NCI-H2227 (cell line): ENCODE measurements around the gene ABHD6.

Experiments
- DNase-seq: peaks from one replicate; lab custom pipeline; 2025; ENCODE audit not compliant: unreplicated experiment; lab: John Stamatoyannopoulos, UW

ABHD6 gene

DNA sequence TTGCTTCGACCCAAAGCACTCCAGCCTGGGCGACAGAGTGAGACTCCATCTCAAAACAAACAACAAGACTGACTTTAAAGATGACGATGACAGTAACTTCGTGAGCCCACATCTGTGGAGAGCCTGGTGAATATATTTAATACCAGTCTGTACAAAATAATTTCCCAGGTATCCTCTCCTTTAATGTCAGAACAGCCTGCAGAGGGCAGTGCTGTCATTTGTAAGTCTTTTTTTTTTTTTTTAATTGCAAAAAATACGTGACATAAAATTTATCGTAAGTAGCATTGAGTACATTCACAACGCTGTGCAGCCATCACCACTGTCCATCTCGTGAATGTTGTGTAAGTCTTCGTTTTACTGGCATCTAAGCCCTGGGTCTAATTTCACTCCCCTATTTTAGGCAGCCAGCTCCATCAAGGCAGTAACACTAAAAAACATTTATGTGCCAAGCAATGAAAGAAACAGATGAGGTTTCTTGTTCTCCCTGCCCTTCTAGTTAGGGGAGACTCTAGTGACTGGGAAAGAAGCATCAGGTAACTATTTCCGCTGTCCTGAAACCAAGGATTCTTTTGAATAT is 70.1 kb downstream of the ABHD6 start:
- DNase-seq, result peak; percentile 25

DNA sequence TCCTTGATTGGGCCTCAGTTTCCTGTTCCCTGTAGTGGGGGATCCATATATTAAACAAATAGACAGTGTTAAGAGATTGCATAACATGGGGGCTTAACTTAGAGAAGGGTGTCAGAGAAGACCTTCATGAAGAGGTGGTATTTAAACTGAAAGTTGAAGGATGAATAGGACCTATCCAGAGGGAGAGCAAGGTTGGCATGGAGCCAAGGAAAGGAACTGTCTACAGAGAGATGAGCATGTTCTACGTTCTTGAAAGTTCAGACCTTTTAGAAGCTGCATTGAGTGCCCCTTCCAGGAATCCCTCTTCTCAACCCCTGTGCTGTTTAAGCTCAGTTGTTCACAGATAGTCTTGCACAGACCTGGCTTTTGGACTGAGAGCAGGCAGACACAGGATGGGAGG is 71.1 kb downstream of the ABHD6 start:
- no peak for DNase-seq

DNA sequence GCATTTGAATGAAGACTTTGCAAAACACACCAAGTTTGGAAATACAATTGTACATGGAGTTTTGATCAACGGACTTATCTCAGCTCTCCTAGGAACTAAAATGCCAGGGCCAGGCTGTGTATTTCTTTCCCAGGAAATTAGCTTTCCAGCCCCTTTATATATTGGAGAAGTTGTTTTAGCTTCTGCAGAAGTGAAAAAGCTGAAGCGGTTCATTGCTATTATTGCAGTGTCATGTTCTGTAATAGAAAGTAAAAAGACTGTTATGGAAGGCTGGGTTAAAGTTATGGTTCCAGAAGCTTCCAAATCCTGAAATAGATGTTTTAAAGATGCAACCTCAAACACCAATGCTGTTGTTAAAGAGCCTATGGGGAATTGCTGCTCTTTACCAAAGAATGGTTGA is 80.2 kb downstream of the ABHD6 start:
- no peak for DNase-seq

DNA sequence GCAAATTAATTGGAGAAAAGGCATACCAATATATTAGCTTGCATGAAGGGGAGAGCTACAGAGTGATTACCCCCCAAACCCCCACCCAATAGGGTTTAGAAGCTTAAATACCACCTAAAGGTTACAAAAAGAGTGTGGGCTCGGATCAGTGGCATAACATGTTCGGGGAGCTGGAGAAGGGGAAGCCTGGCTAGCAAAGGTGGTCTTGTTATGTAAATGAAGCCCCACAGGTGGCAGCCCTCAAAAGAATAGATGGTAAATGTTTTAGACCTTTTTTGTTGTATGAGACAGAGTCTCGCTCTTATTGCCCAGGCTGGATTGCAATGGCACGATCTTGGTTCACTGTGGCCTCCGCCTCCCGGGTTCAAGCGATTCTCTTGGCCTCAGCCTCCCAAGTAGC is 84.2 kb downstream of the ABHD6 start:
- DNase-seq, result no peak

DNA sequence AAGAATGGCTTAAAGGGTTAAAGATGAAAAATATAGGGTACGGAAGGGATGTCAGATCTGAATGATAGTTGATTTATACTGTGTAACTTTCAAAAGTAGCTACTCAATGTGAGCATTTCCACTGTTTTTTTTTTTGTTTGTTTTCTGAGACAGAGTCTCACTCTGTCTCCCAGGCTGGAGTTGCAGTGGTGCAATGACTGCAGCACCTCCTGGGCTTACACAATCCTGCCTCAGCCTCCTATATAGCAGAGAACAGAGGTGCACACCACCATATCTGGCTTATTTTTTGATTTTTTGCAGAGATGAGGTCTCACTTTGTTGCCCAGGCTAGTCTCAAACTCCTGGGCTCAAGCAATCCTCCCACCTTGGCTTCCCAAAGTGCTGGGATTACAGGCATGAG is 85.2 kb downstream of the ABHD6 start:
- DNase-seq, result no peak

DNA sequence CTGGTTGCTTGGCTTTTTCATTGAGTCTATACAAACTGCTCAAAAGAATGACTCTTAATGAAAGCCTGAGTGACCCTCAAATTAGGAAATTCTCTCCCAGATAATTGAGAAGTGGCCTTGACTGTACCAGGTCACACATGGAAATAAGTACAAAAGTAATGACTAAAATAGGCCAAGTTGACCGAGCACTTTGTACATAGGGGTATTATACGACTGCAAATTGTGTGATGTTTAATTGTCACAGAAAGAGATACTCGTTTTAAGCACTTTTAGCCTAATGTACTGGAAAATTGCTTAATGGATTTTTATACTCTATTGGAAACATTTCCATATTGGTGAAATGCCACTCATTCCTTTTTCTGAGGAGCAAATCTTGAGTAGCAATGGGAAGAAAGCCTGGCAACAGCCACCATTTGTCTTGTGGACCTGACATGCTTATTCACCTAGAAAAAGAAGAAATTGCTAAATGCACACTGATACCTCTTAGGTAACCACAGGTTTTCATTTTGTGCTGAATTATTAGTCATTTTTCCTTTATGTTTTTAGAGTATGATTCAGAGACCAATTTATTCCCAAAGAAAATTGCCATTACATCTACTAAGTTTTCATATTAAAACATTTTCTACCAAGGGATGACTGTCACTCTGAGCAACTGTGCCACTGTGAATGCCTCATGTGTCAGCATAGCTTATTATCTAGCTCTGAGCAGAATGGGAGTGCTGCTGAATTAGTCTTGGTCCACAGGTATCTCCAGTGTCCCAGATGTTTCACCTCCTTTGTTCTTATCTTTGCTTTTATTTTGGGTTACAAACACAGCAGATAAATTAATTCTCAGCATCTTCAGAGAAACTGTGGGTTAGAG is 86.2 kb downstream of the ABHD6 start:
- no peak for DNase-seq

DNA sequence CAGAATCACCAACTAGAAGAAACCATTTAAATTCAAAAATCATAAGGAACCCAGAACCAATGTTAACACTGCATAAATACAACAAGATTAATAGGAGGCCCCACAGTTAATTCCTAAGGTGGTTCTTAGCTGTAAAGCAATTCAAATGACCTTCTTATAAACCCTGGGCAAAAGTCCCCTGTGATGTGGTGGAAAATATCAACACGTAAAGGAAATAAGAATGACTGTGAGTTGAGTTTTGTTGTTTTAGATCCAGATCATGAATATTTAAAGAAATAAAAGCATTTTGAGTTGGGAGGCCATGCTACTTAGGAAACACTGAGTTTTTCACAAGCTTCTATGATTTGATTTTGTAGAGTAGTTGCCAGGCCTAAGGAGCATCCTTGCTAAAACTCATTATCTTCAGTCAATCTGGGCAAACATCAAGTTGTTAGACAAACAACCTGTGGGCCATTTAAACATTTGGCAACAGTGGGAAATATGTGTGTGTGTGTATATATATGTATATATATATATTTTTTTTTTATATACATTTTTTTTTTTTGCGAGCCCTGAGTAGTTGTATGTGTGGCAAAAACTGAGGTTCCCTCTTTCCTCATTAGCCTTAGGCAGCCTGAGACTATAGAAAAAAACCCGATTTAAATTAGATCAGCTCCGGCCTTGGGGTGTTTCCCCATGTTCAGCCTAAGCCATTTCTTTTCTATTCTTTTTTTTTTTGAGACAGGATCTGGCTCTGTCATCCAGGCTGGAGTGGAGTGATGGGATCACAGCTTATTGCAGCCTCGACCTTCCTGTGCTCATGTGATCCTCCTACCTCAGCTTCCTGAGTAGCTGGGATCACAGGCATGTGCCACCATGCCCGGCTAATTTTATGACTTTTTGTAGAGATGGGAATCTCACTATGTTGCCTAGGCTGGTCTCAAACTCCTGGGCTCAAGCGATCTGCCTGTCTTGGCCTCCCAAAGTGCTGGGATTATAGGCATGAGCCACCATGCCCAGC is 87.1 kb downstream of the ABHD6 start:
- DNase-seq, result no peak

DNA sequence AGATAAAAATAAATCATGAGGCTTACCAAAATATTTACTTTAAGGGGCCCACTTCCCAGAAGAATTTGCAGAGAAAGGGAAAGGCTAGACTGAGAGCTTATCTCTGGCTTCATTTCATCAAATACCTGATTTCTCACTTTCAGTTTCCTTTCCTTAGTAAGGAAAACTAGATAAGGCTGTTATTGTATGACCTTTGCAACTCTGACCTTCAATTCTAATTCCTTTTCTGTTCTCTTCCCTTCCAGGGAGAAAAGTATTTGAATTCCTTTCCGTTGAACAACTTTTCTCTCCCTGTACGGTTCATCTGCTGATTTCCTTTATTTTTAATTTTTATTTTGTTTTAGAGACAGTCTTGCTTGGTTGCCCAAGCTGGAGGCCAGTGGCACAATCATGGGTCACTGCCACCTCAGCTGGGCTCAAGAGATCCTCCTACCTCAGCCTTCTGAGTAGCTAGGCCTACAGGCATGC is 88.0 kb downstream of the ABHD6 start:
- no peak for DNase-seq

DNA sequence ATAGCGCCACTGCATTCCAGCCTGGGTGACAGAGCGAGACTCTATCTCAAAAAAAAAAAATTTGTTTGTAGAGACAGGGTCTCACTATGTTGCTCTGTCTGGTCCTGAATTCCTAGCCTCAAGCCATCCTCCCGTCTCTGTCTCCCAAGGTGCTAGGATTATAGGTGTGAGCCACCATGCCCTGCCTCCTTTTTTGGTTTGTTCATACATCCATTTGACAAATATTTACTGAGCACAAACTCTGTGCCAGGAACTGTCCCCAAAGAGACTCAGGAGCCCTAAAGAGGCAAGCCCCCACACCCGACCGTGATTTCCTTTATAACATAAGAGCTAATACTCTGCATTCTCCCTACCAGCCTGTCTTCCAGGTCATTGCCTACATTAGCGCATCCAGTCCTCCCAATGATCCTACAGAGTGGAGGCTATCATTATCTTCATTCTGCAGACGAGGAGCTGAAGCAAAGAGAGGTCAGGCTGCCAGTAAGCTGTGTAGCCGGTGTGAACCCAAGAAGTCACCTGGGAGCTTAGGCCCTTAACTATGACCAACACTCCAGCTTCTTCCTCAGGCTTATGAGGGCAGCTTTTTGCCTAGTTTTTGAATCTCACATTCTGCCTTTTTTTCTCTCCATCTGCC is 88.8 kb downstream of the ABHD6 start:
- DNase-seq, result peak; percentile 25

DNA sequence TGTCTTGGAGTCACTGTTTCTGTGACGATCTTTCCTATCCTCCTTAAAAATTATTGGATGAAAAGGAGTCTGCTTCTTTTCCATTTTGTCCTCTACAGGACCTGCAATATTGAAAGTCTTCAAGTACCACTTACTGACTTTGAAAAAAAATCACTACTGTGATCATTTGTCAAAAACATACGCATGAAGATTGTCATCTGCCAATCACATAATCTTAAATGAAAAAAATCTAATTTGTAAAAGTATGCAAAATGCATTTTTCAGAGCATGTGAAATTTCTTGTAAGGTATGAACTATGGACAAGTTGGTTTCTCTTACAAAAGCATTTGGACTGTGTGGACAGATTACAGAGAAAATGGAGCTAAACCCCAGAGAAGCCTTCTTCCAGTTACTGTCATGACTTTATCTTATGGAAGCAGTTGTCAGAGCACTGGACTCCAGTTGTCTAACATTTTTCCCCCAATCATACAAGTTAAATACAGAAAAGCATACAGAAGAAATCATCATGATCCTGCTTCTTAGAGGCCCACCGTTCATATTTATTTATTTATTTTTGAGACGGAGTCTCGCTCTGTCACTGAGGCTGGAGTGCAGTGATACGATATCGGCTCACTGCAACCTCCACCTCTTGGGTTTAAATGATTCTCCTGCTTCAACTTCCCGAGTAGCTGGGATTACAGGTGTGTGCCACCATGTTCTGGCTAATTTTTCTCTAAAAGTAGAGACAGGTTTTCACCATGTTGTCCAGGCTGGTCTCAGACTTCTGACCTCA is 91.7 kb downstream of the ABHD6 start:
- no peak for DNase-seq

DNA sequence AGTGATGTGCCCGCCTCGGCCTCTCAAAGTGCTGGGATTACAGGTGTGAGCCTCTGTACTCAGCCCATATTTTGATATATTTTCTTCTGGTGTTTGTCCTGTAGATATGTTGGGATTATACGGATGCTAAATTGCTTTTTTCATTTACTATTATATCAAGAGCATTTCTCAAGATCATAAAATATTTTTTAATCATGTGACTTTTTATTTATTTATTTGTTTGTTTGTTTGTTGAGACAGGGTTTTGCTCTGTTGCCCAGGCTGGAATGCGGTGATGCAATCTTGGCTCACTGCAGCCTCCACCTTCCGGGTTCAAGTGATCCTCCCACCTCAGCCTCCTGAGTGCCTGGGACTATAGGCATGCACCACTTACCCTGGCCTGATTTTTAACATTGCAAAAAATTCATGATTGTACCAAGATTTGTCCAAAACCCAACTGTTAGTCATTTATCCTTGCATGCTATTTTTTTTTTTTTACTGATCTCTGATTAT is 92.4 kb downstream of the ABHD6 start:
- DNase-seq, result no peak

DNA sequence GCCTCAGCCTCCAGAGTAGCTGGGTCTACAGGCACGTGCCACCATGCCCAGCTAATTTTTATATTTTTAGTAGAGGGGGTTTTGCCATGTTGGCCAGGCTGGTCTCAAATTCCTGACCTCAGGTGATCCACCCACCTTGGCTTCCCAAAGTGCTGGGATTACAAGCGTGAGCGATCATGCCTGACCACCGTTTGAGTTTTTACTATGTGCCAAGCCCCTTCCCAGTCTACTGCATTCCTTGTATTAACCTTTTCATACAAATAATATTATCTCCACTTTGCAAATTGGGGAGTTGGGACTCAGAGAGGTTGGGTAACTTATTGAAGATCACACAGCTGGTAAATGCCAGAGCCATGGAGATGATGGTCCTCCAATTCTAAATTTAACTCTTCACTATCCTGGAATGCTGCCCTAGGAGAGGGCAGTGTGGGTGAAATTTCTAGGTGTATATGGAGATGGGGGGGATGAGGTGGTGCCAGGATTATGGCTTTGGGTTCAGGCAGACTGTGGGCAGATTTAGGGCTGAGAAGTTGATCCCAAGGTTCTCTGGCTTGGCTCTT is 94.1 kb downstream of the ABHD6 start:
- DNase-seq, result no peak

DNA sequence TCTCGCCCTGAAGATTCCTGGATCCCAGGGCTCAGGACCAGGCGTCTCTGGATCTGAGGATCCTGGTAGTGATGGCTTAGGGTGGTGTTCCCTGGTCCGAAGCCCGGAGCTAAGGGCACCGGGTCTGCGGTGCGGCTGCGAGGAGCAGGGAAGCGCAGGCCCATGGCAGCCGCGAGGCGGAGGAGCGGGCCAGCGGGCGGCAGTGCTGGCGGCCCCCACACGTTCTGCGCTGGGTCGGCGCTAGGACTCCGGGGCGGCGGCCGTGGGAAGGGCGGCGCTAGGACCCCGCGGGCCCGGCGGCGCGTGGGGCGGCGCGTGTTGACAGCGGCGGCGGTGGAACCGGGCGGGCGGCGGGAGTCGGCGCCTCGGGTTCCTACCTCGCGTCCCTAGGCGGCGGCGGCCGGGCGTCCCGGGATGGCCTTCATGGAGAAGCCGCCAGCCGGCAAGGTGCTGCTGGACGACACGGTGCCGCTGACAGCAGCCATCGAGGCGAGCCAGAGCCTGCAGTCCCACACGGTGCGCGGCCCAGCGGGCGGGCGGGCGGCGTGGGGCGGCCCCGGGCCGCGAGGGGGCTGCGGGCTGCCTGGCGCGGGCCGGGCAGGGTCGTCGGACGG is 95.1 kb downstream of the ABHD6 start, which contains the start of gene PXK:
Gene PXK (plus strand): TSS at position 318 of the 614 bp plus-strand sequence. CDS start 97 bp downstream, at position 415.
- peak; percentile 69 for DNase-seq

DNA sequence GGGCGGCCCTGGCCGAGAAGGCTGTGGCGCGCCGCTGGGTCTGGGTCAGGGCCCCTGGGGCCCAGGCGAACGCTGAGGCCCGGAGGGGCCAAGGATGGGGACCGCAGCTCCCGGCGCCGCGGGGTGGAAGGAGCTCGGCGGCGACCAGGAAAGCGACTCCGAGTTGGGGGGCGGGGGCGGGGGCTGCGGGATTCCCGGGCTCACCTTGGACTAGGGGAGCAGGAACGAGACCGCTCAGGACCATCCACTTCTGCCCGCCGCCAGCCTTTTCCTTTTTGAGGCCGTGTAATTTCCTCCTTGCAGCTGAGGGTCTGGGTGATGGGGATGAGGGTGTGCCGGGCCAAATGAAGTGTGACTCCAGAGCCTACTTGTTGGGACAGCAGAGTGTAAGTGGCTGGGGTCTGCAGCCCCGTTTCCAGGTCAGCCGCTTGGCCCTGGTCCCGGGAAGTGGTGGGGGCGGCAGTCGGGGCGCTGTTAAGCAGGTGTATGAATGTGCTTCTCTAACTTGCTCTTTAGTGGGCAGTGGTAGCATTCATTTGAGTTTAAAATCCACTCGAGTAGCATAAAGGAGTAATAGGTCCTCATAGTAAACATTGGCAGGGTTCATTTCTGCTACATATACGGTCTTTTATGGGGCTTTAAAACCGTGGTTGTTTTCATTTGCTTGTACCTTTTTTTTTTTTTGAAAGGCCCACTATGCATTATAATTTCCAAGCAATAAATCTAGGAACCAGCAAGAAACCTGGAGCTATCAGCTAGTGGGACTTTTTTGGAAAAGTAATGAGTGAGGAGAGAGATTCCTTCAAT is 95.8 kb downstream of the ABHD6 start:
- no peak for DNase-seq

DNA sequence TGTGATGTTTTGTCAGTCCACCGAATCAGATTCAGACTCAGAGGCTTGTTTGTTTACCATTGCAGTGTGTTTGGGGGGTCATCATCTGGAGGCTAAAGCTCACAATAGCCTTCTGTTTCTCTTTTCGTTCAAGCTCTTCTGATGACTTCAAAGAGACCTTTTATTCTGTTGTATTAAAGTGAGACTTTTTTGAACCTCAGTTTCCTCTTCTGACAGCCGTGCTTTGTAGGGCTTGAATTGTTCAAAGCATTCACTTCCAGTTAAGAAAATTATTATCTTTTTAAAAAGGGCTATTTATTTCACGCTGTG is 96.4 kb downstream of the ABHD6 start:
- DNase-seq, result no peak

DNA sequence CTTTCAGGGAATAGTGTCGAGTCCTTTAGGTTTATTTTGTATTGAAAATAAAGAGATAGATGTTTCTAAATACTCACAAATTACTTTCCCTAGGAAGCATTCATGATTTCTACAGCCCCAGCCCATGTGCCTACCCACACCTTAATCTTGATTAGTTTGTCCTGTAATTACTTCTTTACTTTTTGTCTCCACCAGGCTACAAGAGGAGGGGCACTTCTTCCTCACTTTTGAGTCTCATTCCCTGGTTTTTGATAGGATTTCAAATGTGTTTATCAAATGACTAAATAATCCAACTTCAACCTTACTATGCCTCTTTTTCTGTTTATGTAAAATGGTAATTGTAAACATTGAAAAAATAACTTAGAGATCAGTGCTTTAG is 96.9 kb downstream of the ABHD6 start:
- no peak for DNase-seq

DNA sequence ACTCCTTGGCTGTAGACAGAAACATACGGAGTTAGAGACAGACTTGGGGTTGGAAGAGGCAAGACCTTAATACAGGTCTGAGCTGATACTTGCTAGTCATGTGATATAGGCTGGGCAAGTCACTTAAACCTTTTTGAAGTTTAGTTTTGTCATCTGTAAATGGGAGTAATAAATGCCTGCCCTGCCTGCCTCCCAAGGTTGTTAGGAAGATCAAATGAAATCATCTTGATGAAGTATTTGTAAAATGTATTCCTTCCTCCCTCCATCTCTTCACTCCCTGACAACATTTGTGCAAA is 98.0 kb downstream of the ABHD6 start:
- no peak for DNase-seq

DNA sequence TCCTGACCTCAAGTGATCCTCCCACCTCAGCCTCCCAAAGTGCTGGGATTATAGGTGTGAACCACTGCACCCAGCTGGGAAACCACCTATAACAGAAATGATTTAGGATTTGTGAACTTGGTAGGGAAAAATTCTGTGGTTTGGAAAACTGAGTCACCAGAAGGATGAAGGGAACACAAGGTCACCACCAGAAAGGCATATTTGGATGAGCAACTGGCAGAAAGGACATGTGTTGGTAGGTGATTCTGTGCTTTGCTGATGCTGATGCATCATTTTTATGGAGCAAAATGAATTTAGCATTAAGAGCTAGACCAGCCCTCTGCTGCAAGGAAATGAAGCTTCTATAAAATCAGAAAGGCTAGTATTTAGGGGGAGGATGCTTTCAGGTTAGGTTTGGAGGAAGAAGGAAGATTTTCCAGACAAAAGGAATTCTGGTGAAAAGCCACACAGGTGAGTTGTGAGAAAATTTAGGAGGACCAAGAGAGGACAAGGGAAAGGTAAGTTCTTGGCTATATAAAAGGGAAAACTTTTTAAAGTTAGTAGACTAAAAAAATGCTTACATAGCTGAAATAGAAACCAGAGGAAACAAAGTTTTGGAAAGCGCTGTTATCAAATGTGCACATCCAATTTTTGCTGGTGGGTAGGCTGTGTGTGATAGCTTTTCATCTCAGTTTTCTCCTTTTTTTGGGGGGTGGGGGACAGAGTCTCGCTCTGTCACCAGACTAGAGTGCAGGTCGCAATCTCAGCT is 98.7 kb downstream of the ABHD6 start:
- no peak for DNase-seq
